ENCODE results near the gene TTC27.

- no peak for TF ChIP-seq CTCF (IDR thresholded peaks at IDR 0.05)
- TF ChIP-seq POLR2A (IDR thresholded peaks at IDR 0.05) = no peak
Observed at GRCh38 chr2:32864334-32865111, 236.7 kb downstream of the TTC27 start.

Data from lower leg skin (tissue), 3 donors.